GM19372 (cell line): ENCODE data around the gene TSHZ1.

Experiments used
- ATAC-seq: cut with Tn5 transposase; IDR thresholded peaks from one replicate; pipeline ENCODE4 v1.9.1; 2021; ENCODE audit warnings: mild to moderate bottlenecking, low read depth, moderate library complexity; ENCODE audit not compliant: unreplicated experiment

TSHZ1 gene

GRCh38 chr18:75336767-75337166 is 126.2 kb downstream of the TSHZ1 start:
- ATAC-seq = no peak

- ATAC-seq = no peak
Measured at GRCh38 chr18:75337348-75337747, 126.8 kb downstream of the TSHZ1 start.

- no peak for ATAC-seq
Measured at GRCh38 chr18:75338631-75339030, 128.0 kb downstream of the TSHZ1 start.
